Vagina (tissue), 2 donors: Measurements from ENCODE around the gene PDIA6.

ENCODE experiments used
- POLR2A ChIP-seq, 2 donors: fragments of 450-650 bp; IDR thresholded peaks; one replicate each; pipeline ENCODE4 v1.6.1; 2017; ENCODE audit warnings: antibody characterized with exemption in 2 of 2, mild to moderate bottlenecking in 2 of 2, moderate library complexity in 2 of 2
- POLR2AphosphoS5 ChIP-seq, 2 donors: sonication (generic); formaldehyde crosslinking; IDR thresholded peaks; one replicate each; pipeline ENCODE4 v1.9.0; 2017; ENCODE audit warnings: antibody characterized with exemption in 2 of 2, mild to moderate bottlenecking in 2 of 2, low read depth in 1 of 2; ENCODE audit not compliant: insufficient read depth in 1 of 2
- TF ChIP-seq, protein P1 (sequence below), 3 experiments: fragments of 450-650 bp in 2 of 3; fragments of 200-600 bp in 1 of 3; sonication (generic) in 1 of 3; IDR thresholded peaks; one replicate each; pipeline ENCODE4 v1.5.1; 2017 to 2019; ENCODE audit warnings: antibody characterized with exemption in 3 of 3, mild to moderate bottlenecking in 2 of 3, moderate library complexity in 2 of 3

DNA sequence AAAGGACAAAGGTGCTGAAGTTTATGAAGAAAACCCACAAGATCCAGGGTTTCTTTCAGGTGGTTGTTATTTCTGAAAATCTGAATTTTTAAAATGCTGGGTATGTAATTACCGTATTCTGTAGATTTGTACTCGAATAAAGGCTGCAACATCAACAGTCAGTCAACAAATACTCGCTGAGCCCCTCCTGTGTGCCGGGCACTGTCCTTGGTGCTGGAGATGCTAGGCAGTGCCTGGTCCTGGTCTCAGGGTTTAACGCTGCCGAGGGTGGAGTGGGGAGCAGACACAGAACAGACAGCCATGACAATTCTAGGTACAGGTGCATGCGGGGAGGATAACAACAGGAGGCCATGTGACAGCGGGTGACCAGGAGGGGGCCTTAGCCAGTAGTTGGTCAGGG lies 27.2 kb upstream of the PDIA6 start:
- no peak for TF ChIP-seq POLR2A (IDR thresholded peaks at IDR 0.05)
- TF ChIP-seq, protein P1, sequence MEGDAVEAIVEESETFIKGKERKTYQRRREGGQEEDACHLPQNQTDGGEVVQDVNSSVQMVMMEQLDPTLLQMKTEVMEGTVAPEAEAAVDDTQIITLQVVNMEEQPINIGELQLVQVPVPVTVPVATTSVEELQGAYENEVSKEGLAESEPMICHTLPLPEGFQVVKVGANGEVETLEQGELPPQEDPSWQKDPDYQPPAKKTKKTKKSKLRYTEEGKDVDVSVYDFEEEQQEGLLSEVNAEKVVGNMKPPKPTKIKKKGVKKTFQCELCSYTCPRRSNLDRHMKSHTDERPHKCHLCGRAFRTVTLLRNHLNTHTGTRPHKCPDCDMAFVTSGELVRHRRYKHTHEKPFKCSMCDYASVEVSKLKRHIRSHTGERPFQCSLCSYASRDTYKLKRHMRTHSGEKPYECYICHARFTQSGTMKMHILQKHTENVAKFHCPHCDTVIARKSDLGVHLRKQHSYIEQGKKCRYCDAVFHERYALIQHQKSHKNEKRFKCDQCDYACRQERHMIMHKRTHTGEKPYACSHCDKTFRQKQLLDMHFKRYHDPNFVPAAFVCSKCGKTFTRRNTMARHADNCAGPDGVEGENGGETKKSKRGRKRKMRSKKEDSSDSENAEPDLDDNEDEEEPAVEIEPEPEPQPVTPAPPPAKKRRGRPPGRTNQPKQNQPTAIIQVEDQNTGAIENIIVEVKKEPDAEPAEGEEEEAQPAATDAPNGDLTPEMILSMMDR (IDR thresholded peaks at IDR 0.05): no peak
- no peak for TF ChIP-seq POLR2AphosphoS5 (IDR thresholded peaks at IDR 0.05; ENCODE audit: insufficient read depth in 1 of 2, low read depth in 1 of 2)
